ENCODE measurements around the gene PAFAH2.

- TF ChIP-seq, protein P1, sequence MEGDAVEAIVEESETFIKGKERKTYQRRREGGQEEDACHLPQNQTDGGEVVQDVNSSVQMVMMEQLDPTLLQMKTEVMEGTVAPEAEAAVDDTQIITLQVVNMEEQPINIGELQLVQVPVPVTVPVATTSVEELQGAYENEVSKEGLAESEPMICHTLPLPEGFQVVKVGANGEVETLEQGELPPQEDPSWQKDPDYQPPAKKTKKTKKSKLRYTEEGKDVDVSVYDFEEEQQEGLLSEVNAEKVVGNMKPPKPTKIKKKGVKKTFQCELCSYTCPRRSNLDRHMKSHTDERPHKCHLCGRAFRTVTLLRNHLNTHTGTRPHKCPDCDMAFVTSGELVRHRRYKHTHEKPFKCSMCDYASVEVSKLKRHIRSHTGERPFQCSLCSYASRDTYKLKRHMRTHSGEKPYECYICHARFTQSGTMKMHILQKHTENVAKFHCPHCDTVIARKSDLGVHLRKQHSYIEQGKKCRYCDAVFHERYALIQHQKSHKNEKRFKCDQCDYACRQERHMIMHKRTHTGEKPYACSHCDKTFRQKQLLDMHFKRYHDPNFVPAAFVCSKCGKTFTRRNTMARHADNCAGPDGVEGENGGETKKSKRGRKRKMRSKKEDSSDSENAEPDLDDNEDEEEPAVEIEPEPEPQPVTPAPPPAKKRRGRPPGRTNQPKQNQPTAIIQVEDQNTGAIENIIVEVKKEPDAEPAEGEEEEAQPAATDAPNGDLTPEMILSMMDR (IDR thresholded peaks at IDR 0.05) = no peak
- TF ChIP-seq POLR2AphosphoS5 (IDR thresholded peaks at IDR 0.05; ENCODE audit: low read depth, low read length) = no peak
- TF ChIP-seq, protein P2, sequence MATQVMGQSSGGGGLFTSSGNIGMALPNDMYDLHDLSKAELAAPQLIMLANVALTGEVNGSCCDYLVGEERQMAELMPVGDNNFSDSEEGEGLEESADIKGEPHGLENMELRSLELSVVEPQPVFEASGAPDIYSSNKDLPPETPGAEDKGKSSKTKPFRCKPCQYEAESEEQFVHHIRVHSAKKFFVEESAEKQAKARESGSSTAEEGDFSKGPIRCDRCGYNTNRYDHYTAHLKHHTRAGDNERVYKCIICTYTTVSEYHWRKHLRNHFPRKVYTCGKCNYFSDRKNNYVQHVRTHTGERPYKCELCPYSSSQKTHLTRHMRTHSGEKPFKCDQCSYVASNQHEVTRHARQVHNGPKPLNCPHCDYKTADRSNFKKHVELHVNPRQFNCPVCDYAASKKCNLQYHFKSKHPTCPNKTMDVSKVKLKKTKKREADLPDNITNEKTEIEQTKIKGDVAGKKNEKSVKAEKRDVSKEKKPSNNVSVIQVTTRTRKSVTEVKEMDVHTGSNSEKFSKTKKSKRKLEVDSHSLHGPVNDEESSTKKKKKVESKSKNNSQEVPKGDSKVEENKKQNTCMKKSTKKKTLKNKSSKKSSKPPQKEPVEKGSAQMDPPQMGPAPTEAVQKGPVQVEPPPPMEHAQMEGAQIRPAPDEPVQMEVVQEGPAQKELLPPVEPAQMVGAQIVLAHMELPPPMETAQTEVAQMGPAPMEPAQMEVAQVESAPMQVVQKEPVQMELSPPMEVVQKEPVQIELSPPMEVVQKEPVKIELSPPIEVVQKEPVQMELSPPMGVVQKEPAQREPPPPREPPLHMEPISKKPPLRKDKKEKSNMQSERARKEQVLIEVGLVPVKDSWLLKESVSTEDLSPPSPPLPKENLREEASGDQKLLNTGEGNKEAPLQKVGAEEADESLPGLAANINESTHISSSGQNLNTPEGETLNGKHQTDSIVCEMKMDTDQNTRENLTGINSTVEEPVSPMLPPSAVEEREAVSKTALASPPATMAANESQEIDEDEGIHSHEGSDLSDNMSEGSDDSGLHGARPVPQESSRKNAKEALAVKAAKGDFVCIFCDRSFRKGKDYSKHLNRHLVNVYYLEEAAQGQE (IDR thresholded peaks at IDR 0.05; ENCODE audit: insufficient read depth in 1 of 2, low read depth in 2 of 2, low read length in 1 of 2) = no peak
- TF ChIP-seq SIN3A (IDR thresholded peaks at IDR 0.05; ENCODE audit: borderline replicate concordance, insufficient read depth, low read depth, low read length) = no peak
Observed at GRCh38 chr1:25947027-25947426, 50.8 kb downstream of the PAFAH2 start.

Data from Panc1 (cell line).